Mesendoderm (in vitro differentiated cells): Measurements from ENCODE around the gene PFKFB4.
"Not testable (repeated sequence)": the region's sequence is repeated elsewhere in the genome, so short reads cannot be mapped to it uniquely, and the experiment has no call there.

Source experiments
- DNase-seq: peaks from one replicate; pipeline ENCODE4 v3.0.0; 2013
- H2AK5ac ChIP-seq: 2 replicates; pipeline ENCODE4 v1.6.1; 2013; ENCODE audit warnings: low read length, inconsistent platforms
- H2BK120ac ChIP-seq: 2 replicates; pipeline ENCODE4 v1.6.1; 2013; ENCODE audit warnings: low read depth, mild to moderate bottlenecking, low read length, moderate library complexity, mixed read lengths
- H2BK15ac ChIP-seq: replicated peaks from 2 replicates; pipeline ENCODE4 v1.6.1; 2013; ENCODE audit warnings: low read depth, mild to moderate bottlenecking, moderate library complexity
- H2BK5ac ChIP-seq: 2 replicates; pipeline ENCODE4 v1.6.1; 2013; ENCODE audit warnings: low read length, inconsistent platforms
- H3K18ac ChIP-seq: 2 replicates; pipeline ENCODE4 v1.6.1; 2013; ENCODE audit warnings: mild to moderate bottlenecking, low read length, mixed read lengths
- H3K23ac ChIP-seq: one replicate; pipeline ENCODE4 v1.6.1; 2013; ENCODE audit warnings: low read length
- H3K27ac ChIP-seq: 2 replicates; pipeline ENCODE4 v1.5.1; 2013; ENCODE audit warnings: low read depth, mild to moderate bottlenecking, inconsistent platforms, low read length, moderate library complexity
- H3K27me3 ChIP-seq: 2 replicates; pipeline ENCODE4 v1.6.1; 2013; ENCODE audit warnings: low read length, control low read depth, mild to moderate bottlenecking, inconsistent platforms; ENCODE audit not compliant: insufficient read depth, poor library complexity
- H3K36me3 ChIP-seq: 2 replicates; pipeline ENCODE4 v1.6.1; 2013; ENCODE audit warnings: low read length, inconsistent platforms; ENCODE audit not compliant: control insufficient read depth, insufficient read depth
- H3K4ac ChIP-seq: one replicate; pipeline ENCODE4 v1.6.1; 2013; ENCODE audit warnings: low read depth, mild to moderate bottlenecking, low read length, moderate library complexity
- H3K4me1 ChIP-seq: 2 replicates; pipeline ENCODE4 v1.6.1; 2013; ENCODE audit warnings: low read depth, low read length, inconsistent platforms; ENCODE audit not compliant: control insufficient read depth
- H3K4me2 ChIP-seq: 2 replicates; pipeline ENCODE4 v1.6.1; 2013; ENCODE audit warnings: low read length
- H3K4me3 ChIP-seq: 2 replicates; pipeline ENCODE4 v1.5.1; 2013; ENCODE audit warnings: mild to moderate bottlenecking, low read length
- H3K56ac ChIP-seq: one replicate; pipeline ENCODE4 v1.6.1; 2013; ENCODE audit warnings: low read length
- H3K79me1 ChIP-seq: 2 replicates; pipeline ENCODE4 v1.6.1; 2013; ENCODE audit warnings: low read length, inconsistent platforms
- H3K79me2 ChIP-seq: 2 replicates; pipeline ENCODE4 v1.6.1; 2013; ENCODE audit warnings: mild to moderate bottlenecking, low read length; ENCODE audit not compliant: control insufficient read depth, insufficient read depth
- H3K9ac ChIP-seq: 2 replicates; pipeline ENCODE4 v1.6.1; 2013; ENCODE audit warnings: low read length, inconsistent platforms
- H4K5ac ChIP-seq: one replicate; pipeline ENCODE4 v1.6.1; 2013; ENCODE audit warnings: low read length
- H4K8ac ChIP-seq: one replicate; pipeline ENCODE4 v1.6.1; 2013; ENCODE audit warnings: low read depth, mild to moderate bottlenecking, control low read depth, low read length, moderate library complexity
- WGBS: extraction: QIAGEN DNeasy Blood & Tissue Kit; methylation state at CpG from one replicate; pipeline ENCODE4 v1.1.7; 2013; ENCODE audit warnings: low lambda C conversion rate, missing lambda C conversion rate; ENCODE audit not compliant: insufficient coverage; ENCODE audit errors: extremely low coverage; 5-methylcytosine and 5-hydroxymethylcytosine counted together

PFKFB4 gene

GRCh38 chr3:48553886-48554845, 2.4 kb downstream of the PFKFB4 start:
- Histone ChIP-seq H4K8ac (no peak overlapping the region), H3K79me2 (no peaks in the 10 kb centered on the region), H3K4ac (no peak overlapping the region), H2BK5ac (no peak overlapping the region), H3K79me1 (peaks cover 8% of the 10 kb centered on the region), H3K18ac (no peak overlapping the region), H4K5ac (no peak overlapping the region), H3K4me1 (peaks cover 7% of the 10 kb centered on the region), H3K36me3 (no peaks in the 10 kb centered on the region), H2BK15ac (no peak overlapping the region), H3K27ac (no peak overlapping the region), H2BK120ac (no peak overlapping the region), H3K23ac (no peak overlapping the region), H3K56ac (no peak overlapping the region), H3K9ac (peak overlapping the region; percentile 14), H3K27me3 (no peaks in the 10 kb centered on the region), H3K4me2 (no peak overlapping the region), H2AK5ac (no peak overlapping the region), H3K4me3 (no peak overlapping the region)
- DNase-seq = peak; percentile 45
- no CpG with 5 or more reads among the region's 14 CpGs for WGBS

DNA sequence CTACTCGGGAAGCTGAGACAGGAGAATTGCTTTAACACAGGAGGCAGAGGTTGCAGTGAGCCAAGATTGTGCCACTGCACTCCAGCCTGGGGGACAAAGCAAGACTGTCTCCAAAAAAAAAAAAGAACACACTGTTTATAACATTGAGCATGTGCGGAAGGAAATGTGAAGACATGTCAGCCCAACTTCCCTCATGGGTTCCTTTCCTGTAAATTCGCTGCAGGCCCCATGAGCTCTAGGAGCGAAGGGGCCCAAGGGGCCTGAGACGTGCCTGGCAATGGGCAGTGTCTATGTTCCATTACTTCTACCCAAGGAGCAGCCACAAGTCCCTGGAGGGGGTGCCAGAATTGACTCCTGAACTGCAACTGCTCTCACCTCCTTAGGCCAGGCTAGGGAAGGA, 3.2 kb downstream of the PFKFB4 start:
- no peak overlapping the region for H2BK120ac ChIP-seq
- no peak overlapping the region for H4K8ac ChIP-seq
- no peak overlapping the region for H3K23ac ChIP-seq
- H3K27me3 ChIP-seq = no peaks in the 10 kb centered on the region
- no peak overlapping the region for H3K9ac ChIP-seq
- H3K36me3 ChIP-seq = no peaks in the 10 kb centered on the region
- WGBS = no CpG with 5 or more reads among the region's 5 CpGs
- no peak for DNase-seq
- no peak overlapping the region for H3K27ac ChIP-seq
- H3K4me2 ChIP-seq = no peak overlapping the region
- H3K4ac ChIP-seq = no peak overlapping the region
- H3K18ac ChIP-seq = no peak overlapping the region
- no peak overlapping the region for H2BK5ac ChIP-seq
- no peak overlapping the region for H2BK15ac ChIP-seq
- H3K4me3 ChIP-seq = no peak overlapping the region
- H4K5ac ChIP-seq = no peak overlapping the region
- H3K79me2 ChIP-seq = no peaks in the 10 kb centered on the region
- no peak overlapping the region for H3K56ac ChIP-seq
- no peak overlapping the region for H2AK5ac ChIP-seq
- peaks cover 7% of the 10 kb centered on the region for H3K4me1 ChIP-seq
- H3K79me1 ChIP-seq = peaks cover 8% of the 10 kb centered on the region

GRCh38 chr3:48552111-48552951, 4.3 kb downstream of the PFKFB4 start:
- no peak overlapping the region for H3K23ac ChIP-seq
- no peak overlapping the region for H2AK5ac ChIP-seq
- DNase-seq = peak; percentile 35
- no peak overlapping the region for H4K5ac ChIP-seq
- no peak overlapping the region for H3K4me2 ChIP-seq
- no peak overlapping the region for H3K4ac ChIP-seq
- no peaks in the 10 kb centered on the region for H3K79me2 ChIP-seq
- no peaks in the 10 kb centered on the region for H3K27me3 ChIP-seq
- WGBS = no CpG with 5 or more reads among the region's 14 CpGs
- H3K27ac ChIP-seq = no peak overlapping the region
- peaks cover 7% of the 10 kb centered on the region for H3K4me1 ChIP-seq
- H3K79me1 ChIP-seq = peaks cover 8% of the 10 kb centered on the region
- no peak overlapping the region for H2BK5ac ChIP-seq
- no peak overlapping the region for H3K4me3 ChIP-seq
- H2BK15ac ChIP-seq = no peak overlapping the region
- no peak overlapping the region for H3K18ac ChIP-seq
- H4K8ac ChIP-seq = no peak overlapping the region
- no peak overlapping the region for H2BK120ac ChIP-seq
- peaks cover 2% of the 10 kb centered on the region for H3K36me3 ChIP-seq
- H3K9ac ChIP-seq = no peak overlapping the region
- H3K56ac ChIP-seq = no peak overlapping the region

- not testable (repeated sequence) for H2AK5ac ChIP-seq, H3K36me3 ChIP-seq, H4K5ac ChIP-seq, H3K9ac ChIP-seq, H3K27me3 ChIP-seq, H3K23ac ChIP-seq, H2BK120ac ChIP-seq, H3K27ac ChIP-seq, H3K79me1 ChIP-seq, H2BK15ac ChIP-seq, H3K4me3 ChIP-seq, H3K4ac ChIP-seq, H3K4me2 ChIP-seq, H3K18ac ChIP-seq, H3K56ac ChIP-seq, H3K79me2 ChIP-seq, H4K8ac ChIP-seq, DNase-seq, H3K4me1 ChIP-seq, H2BK5ac ChIP-seq
- no CpG with 5 or more reads among the region's 7 CpGs for WGBS
These were observed 5.0 kb downstream of the PFKFB4 start for GRCh38 chr3:48551651-48552050.

DNA sequence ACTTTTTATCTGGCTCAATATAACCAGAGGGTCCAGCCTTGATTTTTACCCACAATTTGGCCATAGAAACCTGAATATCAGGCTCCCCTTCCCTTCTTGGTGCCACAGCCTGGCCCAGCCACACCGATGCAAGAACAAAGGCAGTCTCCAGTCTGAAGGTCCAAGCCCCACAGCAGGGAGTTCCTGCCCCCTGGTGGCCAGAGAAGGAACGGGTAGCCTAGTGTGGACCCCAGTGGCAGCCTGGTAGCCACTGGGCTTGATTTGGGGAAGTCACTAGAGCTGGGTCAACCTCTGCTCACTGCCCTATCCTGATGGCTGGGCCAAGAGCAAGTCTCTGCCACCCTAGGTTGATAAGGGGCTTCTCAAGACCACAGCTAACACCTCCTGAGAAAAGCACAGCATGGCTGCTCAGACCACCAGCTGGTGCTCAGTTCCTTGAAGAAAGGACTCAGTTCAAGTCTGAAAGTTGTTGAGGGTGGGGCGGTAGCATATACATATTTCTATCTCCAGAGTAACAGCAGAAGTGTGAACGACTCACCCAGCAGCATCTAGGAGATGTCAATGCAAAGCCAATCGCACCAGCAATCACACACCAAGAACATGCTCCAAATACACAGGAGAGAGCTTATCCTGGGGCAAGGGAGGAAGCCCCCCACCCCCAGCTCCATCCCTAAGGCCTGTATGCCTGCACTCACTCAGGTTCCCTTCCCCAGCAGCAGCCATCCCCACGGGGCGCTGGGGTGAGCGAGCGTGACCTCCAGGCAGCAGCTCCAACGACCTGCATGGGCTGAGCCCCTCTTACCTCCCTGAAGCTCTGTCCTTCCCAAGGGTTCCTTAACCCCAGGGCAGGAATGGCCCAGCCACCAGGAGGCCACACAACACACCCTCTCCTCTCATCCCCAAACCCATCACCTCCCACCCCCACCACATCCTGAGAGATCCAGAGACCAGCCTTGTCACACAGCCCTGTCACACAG, 7.6 kb downstream of the PFKFB4 start:
- WGBS = no CpG with 5 or more reads among the region's 10 CpGs

More for the DNA sequence above, 7.6 kb downstream of the PFKFB4 start:
- Histone ChIP-seq H4K8ac (no peak overlapping the region), H2BK120ac (no peak overlapping the region), H3K9ac (no peak overlapping the region), H3K4me3 (no peak overlapping the region), H3K79me2 (no peaks in the 10 kb centered on the region), H3K18ac (no peak overlapping the region), H3K79me1 (peaks cover 1% of the 10 kb centered on the region), H3K4me1 (peaks cover under 1% of the 10 kb centered on the region), H2BK5ac (no peak overlapping the region), H2AK5ac (no peak overlapping the region), H2BK15ac (no peak overlapping the region), H3K23ac (no peak overlapping the region), H4K5ac (no peak overlapping the region), H3K27ac (no peak overlapping the region), H3K4ac (no peak overlapping the region), H3K56ac (peak overlapping the region; percentile 22), H3K4me2 (no peak overlapping the region), H3K36me3 (peaks cover 6% of the 10 kb centered on the region), H3K27me3 (no peaks in the 10 kb centered on the region)
- peak; percentile 87 for DNase-seq
